ENCODE data around the gene NAA38.
A peak's percentile ranks its signal among the peaks of the same experiment; 100 is the strongest.

Gene NAA38

DNA sequence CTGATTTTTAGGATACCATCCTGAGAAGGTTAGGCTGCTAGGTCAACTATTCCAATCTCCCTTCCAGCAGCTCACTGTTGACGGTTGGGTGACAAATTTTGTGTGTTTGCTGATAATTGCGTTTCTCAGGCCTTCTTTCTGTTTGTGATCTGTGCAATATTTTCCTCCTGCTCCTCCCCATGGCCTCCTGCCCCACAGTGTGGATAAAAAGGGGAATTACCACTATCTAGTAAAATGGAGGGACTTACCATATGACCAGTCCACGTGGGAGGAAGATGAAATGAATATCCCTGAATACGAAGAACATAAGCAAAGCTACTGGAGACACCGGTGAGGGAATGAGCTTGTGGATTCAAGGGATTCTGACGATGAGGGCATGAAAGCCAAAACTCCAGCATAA lies 40.4 kb upstream of the NAA38 start (continued):
- TF ChIP-seq, protein P1, sequence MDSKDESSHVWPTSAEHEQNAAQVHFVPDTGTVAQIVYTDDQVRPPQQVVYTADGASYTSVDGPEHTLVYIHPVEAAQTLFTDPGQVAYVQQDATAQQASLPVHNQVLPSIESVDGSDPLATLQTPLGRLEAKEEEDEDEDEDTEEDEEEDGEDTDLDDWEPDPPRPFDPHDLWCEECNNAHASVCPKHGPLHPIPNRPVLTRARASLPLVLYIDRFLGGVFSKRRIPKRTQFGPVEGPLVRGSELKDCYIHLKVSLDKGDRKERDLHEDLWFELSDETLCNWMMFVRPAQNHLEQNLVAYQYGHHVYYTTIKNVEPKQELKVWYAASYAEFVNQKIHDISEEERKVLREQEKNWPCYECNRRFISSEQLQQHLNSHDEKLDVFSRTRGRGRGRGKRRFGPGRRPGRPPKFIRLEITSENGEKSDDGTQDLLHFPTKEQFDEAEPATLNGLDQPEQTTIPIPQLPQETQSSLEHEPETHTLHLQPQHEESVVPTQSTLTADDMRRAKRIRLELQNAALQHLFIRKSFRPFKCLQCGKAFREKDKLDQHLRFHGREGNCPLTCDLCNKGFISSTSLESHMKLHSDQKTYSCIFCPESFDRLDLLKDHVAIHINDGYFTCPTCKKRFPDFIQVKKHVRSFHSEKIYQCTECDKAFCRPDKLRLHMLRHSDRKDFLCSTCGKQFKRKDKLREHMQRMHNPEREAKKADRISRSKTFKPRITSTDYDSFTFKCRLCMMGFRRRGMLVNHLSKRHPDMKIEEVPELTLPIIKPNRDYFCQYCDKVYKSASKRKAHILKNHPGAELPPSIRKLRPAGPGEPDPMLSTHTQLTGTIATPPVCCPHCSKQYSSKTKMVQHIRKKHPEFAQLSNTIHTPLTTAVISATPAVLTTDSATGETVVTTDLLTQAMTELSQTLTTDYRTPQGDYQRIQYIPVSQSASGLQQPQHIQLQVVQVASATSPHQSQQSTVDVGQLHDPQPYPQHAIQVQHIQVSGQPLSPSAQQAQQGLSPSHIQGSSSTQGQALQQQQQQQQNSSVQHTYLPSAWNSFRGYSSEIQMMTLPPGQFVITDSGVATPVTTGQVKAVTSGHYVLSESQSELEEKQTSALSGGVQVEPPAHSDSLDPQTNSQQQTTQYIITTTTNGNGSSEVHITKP (tag by site-specific recombination; IDR thresholded peaks at IDR 0.05): 0 out of 2 replicates have a peak, but pooled peaks have one; percentile 33
- TF ChIP-seq ZNF768 (tag by site-specific recombination; IDR thresholded peaks at IDR 0.05): no peak
- no peak for TF ChIP-seq ZBTB17 (tag by site-specific recombination; IDR thresholded peaks at IDR 0.05)

- POLR2A ChIA-PET: no interaction called here
- H3K36me3 ChIP-seq (ENCODE audit: control insufficient read depth in 2 of 2, insufficient read depth in 1 of 2, low read length in 2 of 2): peaks cover 72 to 86% of the 10 kb centered on the region in 2 experiments
These were observed 39.7 kb upstream of the NAA38 start for GRCh38 chr17:7897090-7897489.

DNA sequence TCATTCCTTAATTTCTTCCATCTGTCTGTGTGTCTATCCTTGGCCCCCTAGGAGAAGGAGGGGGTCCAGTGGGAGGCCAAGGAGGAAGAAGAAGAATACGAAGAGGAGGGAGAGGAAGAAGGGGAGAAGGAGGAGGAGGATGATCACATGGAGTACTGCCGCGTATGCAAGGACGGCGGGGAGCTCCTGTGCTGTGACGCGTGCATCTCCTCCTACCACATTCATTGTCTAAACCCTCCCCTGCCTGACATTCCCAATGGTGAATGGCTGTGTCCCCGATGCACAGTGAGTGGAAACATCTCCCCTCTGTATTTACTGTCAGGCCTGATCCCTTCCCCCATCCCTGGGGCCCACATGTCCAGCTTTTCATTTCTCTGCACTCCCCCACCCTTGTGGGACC lies 37.5 kb upstream of the NAA38 start:
- CTCF ChIA-PET: interaction anchor here (0.7 to 6.8 kb wide), 3 partner anchors 32 to 70 kb away, joined by 3 to 94 read pairs (median 3); no protein-coding TSS in a partner anchor
- TF ChIP-seq ZNF513 (tag by site-specific recombination; IDR thresholded peaks at IDR 0.05) (peak; percentile 47; the same call in 1 of the 2 replicates), ZNF133 (tag by site-specific recombination; IDR thresholded peaks at IDR 0.05) (no peak), ZNF544 (tag by site-specific recombination; IDR thresholded peaks at IDR 0.05) (no peak), ZNF302 (tag by site-specific recombination; IDR thresholded peaks at IDR 0.05; ENCODE audit: low read depth) (no peak), IKZF3 (tag by site-specific recombination; IDR thresholded peaks at IDR 0.05) (no peak)
- POLR2A ChIA-PET: interaction anchor here (0.6 kb wide), 1 partner anchor 65 kb away, joined by 5 read pairs; no protein-coding TSS in a partner anchor

More at GRCh38 chr17:7897090-7897489, 39.7 kb upstream of the NAA38 start:
- CTCF ChIA-PET: interaction anchor here (0.7 to 6.8 kb wide), 13 partner anchors 11 to 154 kb away, joined by 3 to 94 read pairs (median 7); no protein-coding TSS in a partner anchor
- no peak overlapping the region for H3K4me3 ChIP-seq (ENCODE audit: low read depth, low read length)
- H3K9me3 ChIP-seq (ENCODE audit: control insufficient read depth, insufficient read depth, low read depth, low read length): no peaks in the 10 kb centered on the region
- H3K27ac ChIP-seq (ENCODE audit: extremely low read depth, low read depth, low read length): no peak overlapping the region
- H3K4me1 ChIP-seq (ENCODE audit: control insufficient read depth, insufficient read depth, low read length): no peaks in the 10 kb centered on the region
- TF ChIP-seq ZNF16 (tag by site-specific recombination; IDR thresholded peaks at IDR 0.05; ENCODE audit: low read depth) (no peak), ZNF157 (tag by site-specific recombination; IDR thresholded peaks at IDR 0.05) (no peak), ZSCAN5A (tag by site-specific recombination; IDR thresholded peaks at IDR 0.05) (no peak), HOXA7 (CRISPR knock-in tag; IDR thresholded peaks at IDR 0.05; ENCODE audit: borderline replicate concordance) (no peak), ZNF274 (IDR thresholded peaks at IDR 0.05; ENCODE audit: low read length) (no peak), ZNF274 (tag by site-specific recombination; IDR thresholded peaks at IDR 0.05; ENCODE audit: borderline replicate concordance) (no peak), ZNF561 (tag by site-specific recombination; IDR thresholded peaks at IDR 0.05; ENCODE audit: borderline replicate concordance) (no peak), ZNF707 (tag by site-specific recombination; IDR thresholded peaks at IDR 0.05) (no peak), ZNF174 (tag by site-specific recombination; IDR thresholded peaks at IDR 0.05) (no peak), OSR2 (tag by site-specific recombination; IDR thresholded peaks at IDR 0.05) (no peak), ZBTB8A (tag by site-specific recombination; IDR thresholded peaks at IDR 0.05) (no peak), ZNF239 (tag by site-specific recombination; IDR thresholded peaks at IDR 0.05) (no peak), ZNF121 (tag by site-specific recombination; IDR thresholded peaks at IDR 0.05) (no peak), SP3 (tag by site-specific recombination; IDR thresholded peaks at IDR 0.05) (no peak), ZSCAN16 (tag by site-specific recombination; IDR thresholded peaks at IDR 0.05) (no peak), ZFP41 (tag by site-specific recombination; IDR thresholded peaks at IDR 0.05; ENCODE audit: borderline replicate concordance) (no peak)
- TF ChIP-seq, protein P2, sequence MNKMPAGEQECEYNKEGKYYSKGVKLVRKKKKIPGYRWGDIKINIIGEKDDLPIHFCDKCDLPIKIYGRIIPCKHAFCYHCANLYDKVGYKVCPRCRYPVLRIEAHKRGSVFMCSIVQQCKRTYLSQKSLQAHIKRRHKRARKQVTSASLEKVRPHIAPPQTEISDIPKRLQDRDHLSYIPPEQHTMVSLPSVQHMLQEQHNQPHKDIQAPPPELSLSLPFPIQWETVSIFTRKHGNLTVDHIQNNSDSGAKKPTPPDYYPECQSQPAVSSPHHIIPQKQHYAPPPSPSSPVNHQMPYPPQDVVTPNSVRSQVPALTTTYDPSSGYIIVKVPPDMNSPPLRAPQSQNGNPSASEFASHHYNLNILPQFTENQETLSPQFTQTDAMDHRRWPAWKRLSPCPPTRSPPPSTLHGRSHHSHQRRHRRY (tag by site-specific recombination; IDR thresholded peaks at IDR 0.05): no peak
- TF ChIP-seq, protein P3, sequence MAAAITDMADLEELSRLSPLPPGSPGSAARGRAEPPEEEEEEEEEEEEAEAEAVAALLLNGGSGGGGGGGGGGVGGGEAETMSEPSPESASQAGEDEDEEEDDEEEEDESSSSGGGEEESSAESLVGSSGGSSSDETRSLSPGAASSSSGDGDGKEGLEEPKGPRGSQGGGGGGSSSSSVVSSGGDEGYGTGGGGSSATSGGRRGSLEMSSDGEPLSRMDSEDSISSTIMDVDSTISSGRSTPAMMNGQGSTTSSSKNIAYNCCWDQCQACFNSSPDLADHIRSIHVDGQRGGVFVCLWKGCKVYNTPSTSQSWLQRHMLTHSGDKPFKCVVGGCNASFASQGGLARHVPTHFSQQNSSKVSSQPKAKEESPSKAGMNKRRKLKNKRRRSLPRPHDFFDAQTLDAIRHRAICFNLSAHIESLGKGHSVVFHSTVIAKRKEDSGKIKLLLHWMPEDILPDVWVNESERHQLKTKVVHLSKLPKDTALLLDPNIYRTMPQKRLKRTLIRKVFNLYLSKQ (tag by site-specific recombination; IDR thresholded peaks at IDR 0.05; ENCODE audit: borderline replicate concordance): no peak

More for the DNA sequence above, 37.5 kb upstream of the NAA38 start:
- Histone ChIP-seq H3K36me3 (ENCODE audit: control insufficient read depth in 2 of 2, insufficient read depth in 1 of 2, low read length in 2 of 2) (peaks cover 75 to 86% of the 10 kb centered on the region in 2 experiments), H3K9me3 (ENCODE audit: control insufficient read depth, insufficient read depth, low read depth, low read length) (no peaks in the 10 kb centered on the region), H3K4me1 (ENCODE audit: control insufficient read depth, insufficient read depth, low read length) (no peaks in the 10 kb centered on the region), H3K27ac (ENCODE audit: extremely low read depth, low read depth, low read length) (no peak overlapping the region), H3K4me3 (ENCODE audit: low read depth, low read length) (no peak overlapping the region)

All from HEK293 (cell line).